RPMI7951 (cell line): ENCODE data around the gene ZNF423. TPM values are rescaled to one million over a fixed set of nuclear protein-coding genes. Genes with fewer than 3 reads are reported as not detected.
"Not testable (repeated sequence)": the region's sequence is repeated elsewhere in the genome, so short reads cannot be mapped to it uniquely, and the experiment has no call there.

Experiments used
- DNase-seq: peaks from one replicate; pipeline ENCODE4 v3.0.0-alpha.2; 2012; ENCODE audit warnings: low read depth
- total RNA-seq: library from RNA; depleted of rRNA; stranded (reverse); fragments of >200 nt; shearing (Covaris generic); gene quantifications from 2 replicates; pipeline ENCODE4 v1.2.3, GENCODE V29; 2014; rRNA removed

Gene ZNF423
- under 0.01 and 0.10 TPM in 2 replicates for total RNA-seq

DNA sequence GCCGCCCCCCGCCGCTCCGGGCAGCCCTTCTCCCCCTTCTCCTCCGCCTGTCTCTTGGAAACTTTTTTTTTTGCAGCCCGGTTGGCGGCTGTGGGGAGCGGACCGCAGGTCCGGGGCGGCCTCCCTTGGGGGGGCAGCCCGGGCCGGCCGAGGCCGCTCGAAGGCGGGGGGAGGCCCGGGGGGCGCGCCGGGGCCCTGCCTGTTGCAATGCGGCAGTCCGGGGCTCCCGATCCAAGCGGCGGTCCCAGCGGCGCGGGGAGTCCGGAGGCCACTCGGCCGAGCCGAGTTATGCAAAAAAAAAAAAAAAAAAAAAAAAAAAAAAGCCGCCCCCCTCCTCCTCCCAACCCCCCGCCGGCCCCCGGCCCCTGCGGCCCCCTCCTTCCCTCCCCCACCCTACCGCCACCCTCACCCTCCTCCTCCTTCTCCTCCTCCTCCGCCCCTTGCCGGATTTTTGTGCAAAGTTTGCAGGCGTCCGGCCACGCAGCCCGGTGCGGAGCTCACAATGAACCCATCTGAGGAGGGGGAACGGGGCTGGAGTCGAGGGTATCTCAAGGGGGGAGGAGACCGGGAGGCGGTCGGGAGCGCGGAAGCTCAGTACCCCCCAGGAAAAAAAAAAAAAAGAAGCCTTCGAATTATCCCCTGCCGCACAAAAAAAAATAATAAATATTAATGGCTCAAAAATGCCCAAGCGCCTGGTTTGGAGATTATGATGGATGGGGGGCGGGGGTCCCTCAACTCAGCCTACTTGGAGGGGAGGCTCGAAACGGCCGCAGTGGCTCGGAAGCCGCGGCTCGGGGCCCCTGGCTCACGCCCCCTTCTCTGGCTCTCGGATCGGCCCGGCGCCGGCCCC is at the start of gene ZNF423:
Gene ZNF423 (minus strand): TSS at position 291 of the 850 bp plus-strand sequence. CDS start 338 bp downstream, outside the sequence.
- no peak for DNase-seq

GRCh38 chr16:49904348-49905062 is 48.6 kb upstream of the ZNF423 start:
- no peak for DNase-seq

- DNase-seq = no peak
Measured at GRCh38 chr16:49902908-49903307, 47.0 kb upstream of the ZNF423 start.

- DNase-seq = no peak
Measured at GRCh38 chr16:49901711-49902110, 45.8 kb upstream of the ZNF423 start.

DNA sequence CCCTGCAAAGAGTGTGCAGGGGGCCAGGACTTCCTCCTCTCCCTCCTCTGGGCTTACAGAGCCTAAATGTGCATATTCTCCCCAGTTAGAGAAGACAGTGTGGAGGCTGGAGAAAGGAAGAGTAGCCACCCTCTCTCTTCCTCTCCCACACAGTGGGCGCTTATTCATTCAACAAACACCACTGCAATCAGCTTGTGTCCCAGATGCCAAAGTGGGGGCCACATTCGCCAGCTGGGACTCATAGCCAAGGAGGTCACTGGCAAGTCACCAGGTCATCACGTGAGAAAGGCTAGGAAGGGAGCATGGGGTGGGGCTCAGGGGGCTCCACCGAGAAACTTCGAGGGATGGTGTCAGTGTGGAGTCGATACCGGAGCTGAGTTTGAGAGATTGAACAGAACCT is 45.0 kb upstream of the ZNF423 start:
- DNase-seq = no peak

GRCh38 chr16:49899991-49900695 is 44.2 kb upstream of the ZNF423 start:
- DNase-seq = no peak

- DNase-seq = no peak
Measured at GRCh38 chr16:49896447-49896964, 40.6 kb upstream of the ZNF423 start.

DNA sequence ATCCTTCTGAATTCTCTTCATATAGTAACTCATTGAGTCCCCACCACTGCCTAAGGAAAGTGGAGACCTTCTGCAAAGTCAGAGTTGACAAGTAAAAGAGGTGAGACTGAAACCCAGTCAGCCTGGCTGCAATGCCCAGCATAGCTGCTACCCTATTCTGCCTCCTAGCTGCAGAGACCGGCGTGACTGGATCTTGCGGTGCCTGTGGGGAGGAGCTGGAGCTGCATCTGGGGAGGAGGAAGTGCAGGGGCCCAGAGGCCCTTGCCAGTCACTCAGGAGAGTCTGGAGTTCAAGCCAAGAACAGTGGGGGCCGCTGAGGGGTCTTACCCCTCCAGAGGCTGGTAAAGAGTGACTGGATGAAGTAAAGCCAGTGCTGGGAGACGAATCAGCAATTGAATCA is 35.0 kb upstream of the ZNF423 start:
- no peak for DNase-seq

DNA sequence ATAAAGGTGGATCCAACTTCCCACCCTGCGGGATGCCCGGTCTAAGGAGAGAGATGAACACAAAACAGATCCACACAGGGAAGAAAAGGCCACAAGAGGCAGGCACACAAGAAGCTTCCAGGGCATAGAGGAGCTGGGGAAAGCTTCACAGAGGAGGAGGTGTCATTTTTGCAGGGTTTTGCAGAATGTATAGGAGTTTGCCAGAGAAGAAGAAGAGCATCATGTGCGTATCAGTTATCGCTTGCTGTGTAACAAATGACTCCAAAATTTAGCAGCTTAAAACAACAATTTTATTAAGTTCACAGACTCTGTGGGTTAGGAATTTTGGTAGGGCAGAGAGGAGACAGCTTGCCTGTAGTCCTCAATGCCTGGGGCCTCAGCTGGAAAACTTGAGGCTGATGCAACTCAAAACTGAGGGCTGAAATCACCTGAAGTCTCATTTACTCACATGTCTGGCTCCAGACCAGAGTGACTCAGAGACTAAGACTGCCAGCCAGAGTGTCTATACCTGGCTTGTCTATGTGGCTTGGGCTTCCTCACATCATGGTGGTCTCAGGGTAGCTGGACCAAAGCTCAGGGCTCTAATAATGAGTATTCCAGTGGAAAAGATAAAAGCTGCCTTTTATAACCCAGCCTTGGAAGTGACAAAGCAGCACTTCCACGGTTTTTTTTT is 33.9 kb upstream of the ZNF423 start:
- no peak for DNase-seq

DNA sequence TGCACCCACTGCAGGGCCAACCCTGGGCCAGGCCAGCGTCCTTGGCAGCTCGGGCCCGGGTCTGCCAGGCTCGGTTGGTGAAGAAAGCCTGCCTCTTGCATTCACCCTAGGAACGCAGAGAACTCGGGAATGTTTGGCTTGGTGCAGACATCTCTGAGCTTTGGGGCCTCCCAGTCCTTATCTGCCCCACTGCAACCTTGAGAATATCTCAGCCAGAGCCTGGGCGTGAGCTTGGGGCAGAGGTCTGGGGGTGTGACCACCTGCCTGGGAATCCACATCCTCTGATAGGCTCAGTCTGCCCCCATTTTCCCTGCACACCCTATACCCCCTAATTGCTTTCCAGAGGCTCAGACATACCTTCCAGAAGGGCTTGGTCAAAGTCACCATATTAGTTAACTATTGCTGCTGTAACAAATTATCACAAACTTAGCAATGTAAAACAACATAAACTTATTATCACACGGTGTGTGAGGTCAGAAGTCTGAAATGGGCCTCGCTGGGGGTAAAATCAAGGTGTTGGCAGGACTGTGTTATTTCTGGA is 30.7 kb upstream of the ZNF423 start:
- DNase-seq = no peak

GRCh38 chr16:49884033-49885015 is 28.4 kb upstream of the ZNF423 start:
- no peak for DNase-seq

DNA sequence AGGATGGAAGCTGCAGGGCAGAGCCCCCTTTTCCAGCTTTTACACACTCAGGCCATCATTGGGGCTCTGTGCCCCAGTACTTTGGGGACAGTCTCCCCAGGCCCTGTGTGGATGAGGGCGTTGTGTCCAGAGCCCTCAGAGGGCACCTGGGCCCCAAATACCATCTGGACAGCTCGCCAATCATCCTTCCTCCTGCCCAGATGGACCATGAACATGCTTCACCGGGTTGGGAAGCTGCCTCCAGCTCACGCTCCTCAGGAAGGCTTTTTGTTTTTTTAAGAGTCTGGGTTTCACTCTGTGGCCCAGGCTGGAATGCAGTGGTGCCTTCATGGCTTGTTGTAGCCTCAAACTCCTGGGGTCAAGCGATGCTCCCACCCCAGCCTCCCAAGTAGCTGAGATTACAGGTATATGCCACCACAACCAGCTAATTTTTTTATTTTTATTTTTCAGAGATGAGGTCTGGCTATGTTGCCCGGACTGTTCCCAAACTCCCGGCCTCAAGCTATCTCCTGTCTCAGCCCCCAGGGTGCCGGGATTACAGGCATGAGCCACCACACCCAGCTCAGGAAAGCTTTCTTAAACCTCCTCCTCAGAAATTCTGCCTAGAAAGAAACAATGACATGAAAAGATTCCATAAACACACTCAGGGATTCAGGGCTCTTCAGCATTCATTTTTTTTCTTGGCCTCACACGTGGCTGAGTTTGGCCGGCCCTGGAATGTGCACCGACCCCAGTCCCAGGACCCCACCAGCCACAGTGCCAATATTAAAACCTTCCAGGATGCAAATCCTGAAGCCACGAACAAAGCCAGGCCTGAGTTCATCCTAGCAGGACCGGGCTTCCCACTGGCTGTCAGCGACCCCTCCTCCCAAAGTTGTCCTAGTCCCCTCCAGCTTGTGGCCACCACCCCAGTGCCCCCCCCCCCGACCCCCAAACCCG is 27.4 kb upstream of the ZNF423 start:
- DNase-seq = no peak

DNA sequence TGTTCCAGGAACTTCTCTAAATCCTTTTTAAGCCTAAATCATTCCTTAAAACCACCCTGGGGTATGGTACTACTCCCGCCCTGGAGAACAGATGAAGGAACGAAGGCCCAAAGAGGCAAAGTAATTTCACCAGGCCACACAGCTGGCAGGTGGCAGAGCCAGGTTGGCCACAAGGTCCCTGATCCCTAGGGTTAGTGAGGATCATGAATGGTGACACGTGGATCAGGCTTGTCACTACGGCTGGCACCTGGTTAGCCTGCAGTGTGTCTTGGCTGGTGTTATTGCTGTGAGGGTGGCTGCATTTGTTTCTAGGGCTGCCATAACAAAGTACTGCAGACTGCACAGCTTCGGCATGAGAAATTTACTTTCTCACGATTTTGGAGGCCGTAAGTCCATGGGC is 26.0 kb upstream of the ZNF423 start:
- no peak for DNase-seq

GRCh38 chr16:49878540-49878939 is 22.6 kb upstream of the ZNF423 start:
- DNase-seq = not testable (repeated sequence)

- DNase-seq = no peak
Measured at GRCh38 chr16:49876716-49877129, 20.8 kb upstream of the ZNF423 start.

- no peak for DNase-seq
Measured at GRCh38 chr16:49875806-49876715, 20.1 kb upstream of the ZNF423 start.

DNA sequence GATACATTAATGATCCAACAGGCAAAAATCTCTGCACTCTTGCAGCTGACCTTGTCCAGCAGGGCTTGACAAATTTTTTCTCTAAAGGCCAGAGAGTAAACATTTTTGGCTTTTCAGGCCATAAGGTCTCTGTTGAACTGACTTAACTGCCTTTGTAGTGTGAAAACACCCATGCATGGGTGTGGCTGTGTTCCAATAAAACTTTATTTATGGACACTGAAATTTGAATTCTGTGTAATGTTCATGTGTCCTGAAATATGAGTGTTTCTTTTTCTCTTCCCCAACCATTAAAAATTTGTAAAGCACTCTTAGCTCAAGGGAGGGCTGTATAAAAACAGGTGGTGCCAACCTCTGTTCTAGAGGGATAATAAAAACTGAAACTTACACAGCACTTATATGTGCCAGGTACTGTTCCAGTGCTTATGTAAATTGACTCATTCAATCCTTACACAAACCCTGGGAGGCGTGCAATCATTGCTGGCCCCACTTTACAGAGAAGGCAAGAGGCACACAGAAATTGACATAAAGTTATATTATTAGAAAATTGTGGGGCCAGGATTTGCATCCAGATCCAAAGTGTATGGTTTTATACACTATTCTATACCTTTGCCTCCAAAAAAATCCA is 18.8 kb upstream of the ZNF423 start:
- DNase-seq = no peak
